ENCODE results near the gene TAS1R2. TPM values are rescaled to one million over a fixed set of nuclear protein-coding genes. Genes with fewer than 3 reads are reported as not detected.

TAS1R2 gene
- not detected for total RNA-seq

DNA sequence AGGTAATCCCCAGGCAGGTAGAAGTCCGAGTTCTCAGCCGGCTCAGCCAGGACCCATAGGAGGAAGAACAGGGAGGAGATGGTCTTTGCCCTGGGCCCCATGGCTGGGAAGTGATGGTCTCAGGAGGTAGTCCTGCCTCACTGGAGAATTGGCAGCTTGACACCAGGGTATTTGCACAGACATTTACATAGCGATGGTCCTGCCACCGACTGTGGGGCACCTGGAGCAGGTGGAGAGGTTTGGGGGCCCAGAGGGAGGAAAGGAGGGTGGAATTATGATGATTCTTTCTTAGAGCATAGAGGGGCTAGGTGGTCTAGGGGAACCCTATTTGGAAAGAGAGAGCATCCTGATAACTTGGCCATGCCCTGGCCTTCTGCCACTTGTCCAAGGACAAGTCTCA is at the start of gene TAS1R2:
Gene TAS1R2 (minus strand): TSS at position 101 of the 400 bp plus-strand sequence. CDS start 0 bp downstream, at position 101.
- H3K36me3 Mint-ChIP-seq (ENCODE audit: low read depth): no peaks in the 10 kb centered on the region
- peaks cover 5% of the 10 kb centered on the region for H3K4me1 Mint-ChIP-seq
- peaks cover 10% of the 10 kb centered on the region for H3K27me3 Mint-ChIP-seq
- no peak within 1 kb of the TSS for H3K4me3 Mint-ChIP-seq
- no peak for ATAC-seq (replicated peaks)
- no peaks in the 10 kb centered on the region for H3K9me3 Mint-ChIP-seq
- H3K27ac Mint-ChIP-seq: no peak within 1 kb of the TSS

DNA sequence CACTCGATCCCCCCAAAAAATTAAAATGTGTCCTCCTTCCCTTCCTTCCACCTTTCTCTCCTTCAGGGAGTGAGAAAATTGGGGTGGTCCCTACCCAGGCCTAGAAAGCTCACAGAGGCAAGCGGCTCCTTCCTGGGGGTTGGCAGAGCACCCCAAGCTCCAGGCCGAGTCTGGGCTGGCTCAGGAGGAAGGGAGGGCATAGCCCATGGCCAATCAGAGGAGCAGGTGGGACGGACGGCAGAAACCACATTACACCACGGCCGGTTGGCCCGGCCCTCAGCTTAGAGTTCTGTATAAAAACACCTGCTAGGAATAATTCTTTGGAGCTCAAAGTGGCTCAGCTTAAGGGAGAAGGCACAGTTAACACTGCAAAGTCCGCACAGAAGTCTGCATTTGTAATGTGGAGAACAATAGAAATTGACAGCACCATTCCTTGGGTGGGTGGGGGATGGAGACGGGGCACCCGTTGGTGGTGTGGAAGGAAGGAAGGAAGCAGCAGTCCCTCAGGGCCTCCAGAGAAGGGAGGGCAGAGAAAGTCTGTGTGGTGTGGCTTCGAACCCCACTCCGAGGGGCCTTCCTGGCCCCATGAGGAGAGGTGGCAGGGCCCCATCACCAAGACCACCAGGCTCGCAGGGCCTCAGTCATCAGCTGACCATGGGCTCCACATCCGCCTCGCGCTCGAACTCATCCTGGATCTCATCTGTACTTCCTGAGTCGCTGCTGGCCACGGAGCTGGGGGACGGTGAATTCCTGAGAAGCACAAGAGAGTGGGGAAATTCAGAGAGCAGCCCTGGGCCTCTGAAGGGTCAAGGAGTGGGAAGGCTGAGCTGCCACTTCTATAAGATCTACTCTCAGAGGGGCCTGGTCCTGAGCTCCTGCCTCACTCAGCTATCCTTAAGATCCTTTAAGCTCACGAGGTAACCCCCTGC is 48.7 kb upstream of the TAS1R2 start:
- no peak for ATAC-seq (replicated peaks)
- Mint-ChIP-seq H3K27me3 (no peaks in the 10 kb centered on the region), H3K36me3 (ENCODE audit: low read depth) (peaks cover 75% of the 10 kb centered on the region), H3K9me3 (no peaks in the 10 kb centered on the region), H3K4me1 (peaks cover 31% of the 10 kb centered on the region), H3K4me3 (peak overlapping the region; percentile 63), H3K27ac (peak overlapping the region; percentile 91)

- Mint-ChIP-seq H3K27me3 (no peaks in the 10 kb centered on the region), H3K9me3 (no peaks in the 10 kb centered on the region), H3K4me1 (peaks cover 31% of the 10 kb centered on the region), H3K4me3 (peak overlapping the region; percentile 37), H3K36me3 (ENCODE audit: low read depth) (peaks cover 66% of the 10 kb centered on the region), H3K27ac (peak overlapping the region; percentile 91)
- no peak for ATAC-seq (replicated peaks)
Measured at GRCh38 chr1:18907021-18907916, 47.8 kb upstream of the TAS1R2 start.

DNA sequence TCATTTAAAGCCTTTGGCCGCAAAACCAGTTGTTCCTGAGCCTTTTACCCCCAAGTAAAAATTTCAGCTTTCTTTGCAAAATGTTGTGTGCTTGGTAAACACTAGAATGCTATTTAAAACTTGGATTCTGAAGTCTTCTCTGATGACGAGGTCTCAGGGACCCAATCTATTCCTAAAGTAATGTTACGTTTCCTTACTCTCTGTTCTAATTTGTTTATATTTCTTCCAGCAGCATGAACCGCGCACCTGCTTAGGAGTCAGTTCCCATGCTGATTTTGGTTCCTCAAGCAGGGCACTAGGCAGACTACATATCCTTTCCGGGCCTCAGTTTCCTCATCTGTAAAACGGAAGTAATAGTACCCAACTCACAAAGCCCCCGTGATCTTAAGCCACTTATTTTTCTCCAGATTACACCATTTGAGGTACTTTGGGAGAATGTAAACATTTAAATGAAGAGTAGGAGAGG is 43.9 kb upstream of the TAS1R2 start:
- no peaks in the 10 kb centered on the region for H3K27me3 Mint-ChIP-seq
- H3K4me3 Mint-ChIP-seq: peak overlapping the region; percentile 95
- H3K9me3 Mint-ChIP-seq: no peaks in the 10 kb centered on the region
- peaks cover 28% of the 10 kb centered on the region for H3K36me3 Mint-ChIP-seq (ENCODE audit: low read depth)
- no peak for ATAC-seq (replicated peaks)
- H3K27ac Mint-ChIP-seq: peak overlapping the region; percentile 94
- peaks cover 18% of the 10 kb centered on the region for H3K4me1 Mint-ChIP-seq

- no peaks in the 10 kb centered on the region for H3K27me3 Mint-ChIP-seq
- H3K36me3 Mint-ChIP-seq (ENCODE audit: low read depth): peaks cover 22% of the 10 kb centered on the region
- peaks cover 12% of the 10 kb centered on the region for H3K4me1 Mint-ChIP-seq
- H3K4me3 Mint-ChIP-seq: peak within 1 kb of the TSS; percentile 95
- no peaks in the 10 kb centered on the region for H3K9me3 Mint-ChIP-seq
- peak; percentile 99 for ATAC-seq (replicated peaks)
- peak within 1 kb of the TSS; percentile 94 for H3K27ac Mint-ChIP-seq
Measured at GRCh38 chr1:18902523-18903290, 43.2 kb upstream of the TAS1R2 start, which contains the start of gene ALDH4A1. ALDH4A1 (minus strand) TSS chr1:18902555; CDS start chr1:18902523, 32 bp downstream.

DNA sequence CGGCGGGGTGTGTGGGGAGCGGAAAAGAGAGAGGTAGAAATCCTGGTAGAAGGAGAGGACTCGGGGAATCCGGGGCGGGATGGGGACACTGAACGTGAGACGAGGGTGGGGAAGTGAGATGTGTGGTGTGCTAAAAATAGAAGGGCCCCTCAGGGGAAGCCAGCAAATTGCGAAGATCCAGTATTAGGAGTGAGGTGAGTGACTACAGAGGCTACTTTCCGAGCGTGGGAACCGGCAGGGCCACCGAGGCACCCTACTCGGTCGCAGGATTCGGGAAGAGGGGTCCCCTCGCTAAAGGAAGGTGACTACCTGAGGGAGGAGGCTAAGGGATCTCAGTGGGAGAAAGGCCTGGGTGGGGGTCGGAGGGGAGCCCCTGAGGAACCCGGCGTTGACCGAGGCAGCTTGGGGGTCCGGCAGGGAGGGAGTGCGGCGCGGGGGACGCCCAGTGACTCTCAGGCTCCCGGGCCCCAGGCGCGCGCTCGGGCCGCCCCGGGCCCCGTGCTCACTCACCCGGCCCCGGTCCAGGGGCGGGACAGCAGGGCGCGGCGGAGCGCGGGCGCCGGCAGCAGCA is 42.6 kb upstream of the TAS1R2 start:
- Mint-ChIP-seq H3K4me3 (peak overlapping the region; percentile 95), H3K27ac (peak overlapping the region; percentile 94), H3K9me3 (no peaks in the 10 kb centered on the region), H3K27me3 (no peaks in the 10 kb centered on the region), H3K4me1 (peaks cover 10% of the 10 kb centered on the region), H3K36me3 (ENCODE audit: low read depth) (peaks cover 15% of the 10 kb centered on the region)
- ATAC-seq (replicated peaks): no peak

DNA sequence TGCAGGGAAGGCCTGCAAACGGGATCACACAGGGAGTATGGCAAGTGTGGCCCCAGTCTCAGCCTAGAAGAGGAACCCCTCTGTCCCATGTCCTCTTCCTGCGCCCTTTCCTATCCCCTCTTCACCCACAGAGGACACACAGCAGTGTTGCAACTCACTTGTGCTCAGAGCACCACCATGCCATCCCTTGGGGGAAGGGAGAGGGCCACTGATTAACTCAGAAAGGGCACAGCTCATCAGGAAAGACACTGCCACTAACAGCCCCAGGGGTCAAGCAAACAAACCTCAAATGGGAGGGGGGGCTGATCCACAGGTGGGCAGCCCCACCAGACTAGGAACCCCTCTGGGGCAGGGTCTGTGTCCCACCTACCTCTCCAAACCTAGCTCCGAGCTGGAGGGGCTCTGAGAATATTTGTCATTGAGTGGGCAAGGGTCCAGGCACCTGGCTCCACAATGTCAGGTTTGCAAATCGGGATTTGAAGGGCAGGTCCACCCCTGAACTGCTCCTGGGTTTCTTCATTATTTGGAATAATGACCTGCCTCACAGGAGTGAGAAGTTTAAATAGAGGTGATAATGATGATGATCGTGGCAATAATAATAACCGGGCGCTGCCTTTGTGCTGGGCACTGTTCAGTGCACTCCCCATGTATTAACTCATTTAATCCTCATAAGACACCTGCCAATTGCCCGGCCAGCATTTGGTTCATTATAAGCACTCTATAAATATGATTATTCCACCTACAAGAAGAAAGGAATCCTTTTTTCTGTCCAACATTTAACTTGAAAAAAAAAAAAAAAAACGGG is 41.9 kb upstream of the TAS1R2 start:
- peaks cover 8% of the 10 kb centered on the region for H3K36me3 Mint-ChIP-seq (ENCODE audit: low read depth)
- H3K9me3 Mint-ChIP-seq: no peaks in the 10 kb centered on the region
- ATAC-seq (replicated peaks): no peak
- H3K27ac Mint-ChIP-seq: peak overlapping the region; percentile 94
- H3K4me1 Mint-ChIP-seq: peaks cover 10% of the 10 kb centered on the region
- no peaks in the 10 kb centered on the region for H3K27me3 Mint-ChIP-seq
- peak overlapping the region; percentile 95 for H3K4me3 Mint-ChIP-seq

- ATAC-seq (replicated peaks): no peak
- H3K27me3 Mint-ChIP-seq: no peaks in the 10 kb centered on the region
- H3K9me3 Mint-ChIP-seq: no peaks in the 10 kb centered on the region
- H3K4me1 Mint-ChIP-seq: peaks cover 10% of the 10 kb centered on the region
- H3K36me3 Mint-ChIP-seq (ENCODE audit: low read depth): no peaks in the 10 kb centered on the region
- no peak overlapping the region for H3K27ac Mint-ChIP-seq
- peak overlapping the region; percentile 28 for H3K4me3 Mint-ChIP-seq
Measured at GRCh38 chr1:18900303-18900841, 40.9 kb upstream of the TAS1R2 start.

- H3K27ac Mint-ChIP-seq: no peak overlapping the region
- no peak overlapping the region for H3K4me3 Mint-ChIP-seq
- ATAC-seq (replicated peaks): no peak
- no peaks in the 10 kb centered on the region for H3K36me3 Mint-ChIP-seq (ENCODE audit: low read depth)
- no peaks in the 10 kb centered on the region for H3K27me3 Mint-ChIP-seq
- H3K4me1 Mint-ChIP-seq: peaks cover 10% of the 10 kb centered on the region
- no peaks in the 10 kb centered on the region for H3K9me3 Mint-ChIP-seq
Measured at GRCh38 chr1:18899363-18900049, 40.0 kb upstream of the TAS1R2 start.

DNA sequence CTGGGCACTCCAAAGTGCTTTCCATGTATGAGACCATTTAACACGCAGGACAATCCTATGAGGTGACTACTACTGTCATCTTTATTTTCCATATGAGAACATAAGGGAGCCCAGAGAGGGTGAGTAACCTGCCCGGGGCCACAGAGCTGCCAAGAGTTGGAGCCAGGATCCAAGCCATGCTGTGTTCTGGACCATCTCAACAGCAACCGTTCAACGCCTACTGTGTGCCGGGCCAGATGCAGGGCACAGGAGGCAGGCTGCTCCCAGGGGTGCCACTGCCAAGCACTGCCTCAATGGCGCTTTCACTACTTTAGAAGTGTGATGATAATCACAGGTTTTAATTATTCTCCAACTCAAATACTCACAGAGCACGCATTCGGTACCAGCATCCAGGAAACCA is 39.1 kb upstream of the TAS1R2 start:
- H3K4me1 Mint-ChIP-seq: peaks cover 10% of the 10 kb centered on the region
- no peaks in the 10 kb centered on the region for H3K9me3 Mint-ChIP-seq
- H3K27me3 Mint-ChIP-seq: no peaks in the 10 kb centered on the region
- no peak for ATAC-seq (replicated peaks)
- H3K27ac Mint-ChIP-seq: peak overlapping the region; percentile 22
- no peaks in the 10 kb centered on the region for H3K36me3 Mint-ChIP-seq (ENCODE audit: low read depth)
- no peak overlapping the region for H3K4me3 Mint-ChIP-seq

DNA sequence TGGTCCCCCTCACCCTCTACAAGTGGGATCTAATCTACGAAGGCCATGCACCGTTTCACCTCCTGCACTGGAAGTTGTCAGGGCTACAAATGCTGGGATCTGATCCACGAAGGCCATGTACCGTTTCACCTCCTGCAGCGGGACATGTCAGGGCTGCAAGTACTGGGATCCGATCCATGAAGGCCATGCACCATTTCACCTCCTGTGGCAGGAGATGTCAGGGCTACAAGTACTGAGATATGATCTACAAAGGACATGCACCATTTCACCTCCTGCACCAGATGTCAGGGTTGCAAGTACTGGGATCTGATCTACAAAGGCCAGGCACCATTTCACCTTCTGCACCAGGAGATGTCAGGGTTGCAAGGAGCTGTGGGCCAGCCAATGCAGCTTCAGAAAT is 35.9 kb upstream of the TAS1R2 start:
- H3K9me3 Mint-ChIP-seq: no peaks in the 10 kb centered on the region
- no peaks in the 10 kb centered on the region for H3K27me3 Mint-ChIP-seq
- no peaks in the 10 kb centered on the region for H3K36me3 Mint-ChIP-seq (ENCODE audit: low read depth)
- no peaks in the 10 kb centered on the region for H3K4me1 Mint-ChIP-seq
- H3K27ac Mint-ChIP-seq: no peak overlapping the region
- no peak for ATAC-seq (replicated peaks)
- no peak overlapping the region for H3K4me3 Mint-ChIP-seq

DNA sequence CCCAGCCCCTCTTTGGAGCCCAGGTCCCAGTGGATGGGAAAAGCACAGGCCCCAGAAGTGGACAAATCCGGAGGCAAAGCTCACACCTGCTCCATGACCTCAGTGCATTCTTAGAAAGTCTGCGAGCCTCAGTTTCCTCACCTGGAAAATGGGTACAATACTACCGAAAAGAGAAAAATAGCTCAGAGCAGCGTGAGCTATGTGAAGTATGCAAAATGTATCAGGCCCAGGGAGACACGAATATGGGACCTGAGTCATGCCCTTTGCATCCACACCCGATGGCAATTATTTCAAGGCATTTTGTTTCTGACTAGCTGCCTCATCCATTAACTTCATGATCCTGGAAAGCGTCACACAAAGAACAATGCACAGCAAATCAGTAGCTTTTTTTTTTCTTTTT is 33.7 kb upstream of the TAS1R2 start:
- Mint-ChIP-seq H3K4me3 (no peak overlapping the region), H3K36me3 (ENCODE audit: low read depth) (no peaks in the 10 kb centered on the region), H3K9me3 (no peaks in the 10 kb centered on the region), H3K27me3 (no peaks in the 10 kb centered on the region), H3K27ac (no peak overlapping the region), H3K4me1 (no peaks in the 10 kb centered on the region)
- no peak for ATAC-seq (replicated peaks)

Data from activated T-helper 17 cell treated with anti-CD3 and anti-CD28 coated beads, Interleukin-2, amount 50 U/mL, for 72 hours (primary cell).